GM12878 (cell line): ENCODE results near the gene G3BP1. TPM values are rescaled to one million over a fixed set of nuclear protein-coding genes. Genes with fewer than 3 reads are reported as not detected.

Experiments used
- CREM ChIP-seq: IDR thresholded peaks from 2 replicates; pipeline ENCODE4 v1.6.1; 2014; ENCODE audit warnings: antibody characterized with exemption, low read depth
- ETV6 ChIP-seq, 2 experiments: fragments of 450-650 bp in 1 of 2; IDR thresholded peaks in 1 of 2; conservative IDR thresholded peaks in 1 of 2; 2 replicates each; pipeline ENCODE4 v1.6.1; 2014; ENCODE audit warnings: antibody characterized with exemption in 1 of 2, borderline replicate concordance in 1 of 2, low read depth in 1 of 2, mild to moderate bottlenecking in 1 of 2, moderate library complexity in 1 of 2
- GABPA ChIP-seq: IDR thresholded peaks from 2 replicates; pipeline ENCODE4 v1.6.1; 2014; ENCODE audit warnings: antibody characterized with exemption, low read depth, mild to moderate bottlenecking, inconsistent platforms
- HDAC6 ChIP-seq: fragments of 200-600 bp; sonication (generic); IDR thresholded peaks from one replicate; pipeline ENCODE4 v1.8.0; 2017; ENCODE audit warnings: antibody characterized with exemption; ENCODE audit not compliant: unreplicated experiment
- HDGF ChIP-seq: fragments of 450-650 bp; IDR thresholded peaks from 2 replicates; pipeline ENCODE4 v1.6.1; 2016; ENCODE audit warnings: antibody characterized with exemption
- IKZF2 ChIP-seq, 2 experiments: fragments of 450-650 bp; IDR thresholded peaks; 2 replicates each; pipeline ENCODE4 v1.6.1; 2017; ENCODE audit warnings: mild to moderate bottlenecking in 2 of 2, moderate library complexity in 2 of 2
- IRF4 ChIP-seq: IDR thresholded peaks from 2 replicates; pipeline ENCODE4 v1.6.1; 2011; ENCODE audit warnings: low read depth, low read length
- KLF5 ChIP-seq: fragments of 450-650 bp; IDR thresholded peaks from 2 replicates; pipeline ENCODE4 v1.6.1; 2014; ENCODE audit warnings: mild to moderate bottlenecking; ENCODE audit not compliant: partially characterized antibody
- MTA2 ChIP-seq: fragments of 450-650 bp; IDR thresholded peaks from 2 replicates; pipeline ENCODE4 v1.6.1; 2016; ENCODE audit warnings: low read depth, mild to moderate bottlenecking, moderate library complexity
- NR2C1 ChIP-seq: fragments of 450-650 bp; IDR thresholded peaks from 2 replicates; pipeline ENCODE4 v1.6.1; 2017; ENCODE audit warnings: antibody characterized with exemption, mild to moderate bottlenecking, moderate library complexity
- PML ChIP-seq: IDR thresholded peaks from 2 replicates; pipeline ENCODE4 v1.6.1; 2012; ENCODE audit warnings: low read length, inconsistent platforms
- RELA ChIP-seq: fragments of 450-650 bp; IDR thresholded peaks from 2 replicates; pipeline ENCODE4 v1.8.0; 2014; ENCODE audit warnings: borderline replicate concordance; ENCODE audit not compliant: partially characterized antibody
- SUZ12 ChIP-seq: fragments of 200-600 bp; sonication (generic); IDR thresholded peaks from one replicate; pipeline ENCODE4 v1.6.1; 2018; ENCODE audit warnings: antibody characterized with exemption, mild to moderate bottlenecking; ENCODE audit not compliant: unreplicated experiment
- TAF1 ChIP-seq: IDR thresholded peaks from 2 replicates; pipeline ENCODE4 v1.6.1; 2011; ENCODE audit warnings: mild to moderate bottlenecking, low read depth, low read length, borderline replicate concordance
- TCF7 ChIP-seq: IDR thresholded peaks from 2 replicates; pipeline ENCODE4 v1.6.1; 2014; ENCODE audit warnings: antibody characterized with exemption, borderline replicate concordance
- ZZZ3 ChIP-seq: IDR thresholded peaks from 2 replicates; pipeline ENCODE4 v1.6.1; 2011; ENCODE audit warnings: low read depth; ENCODE audit not compliant: control insufficient read depth, insufficient read length
- polyA plus RNA-seq, 11 experiments: library from polyadenylated mRNA; depleted of rRNA in 4 of 11; unstranded in 6 of 11; stranded (reverse) in 5 of 11; fragments of >200 nt; fragmentation: Nextera tagmentation in 4 of 11; fragmentation: Illumina TruSeq in 1 of 11; extraction: Ambion mirVana in 4 of 11; extraction: Trizol in 1 of 11; gene quantifications; 1 replicate in 1 of 11; 2 replicates in 10 of 11; pipeline versions ENCODE4 v1.2.1 to v1.2.3, GENCODE V29; 2011 to 2016; ENCODE audit warnings: inconsistent platforms in 2 of 11, missing spikeins in 2 of 11, low read depth in 1 of 11
- total RNA-seq, 4 experiments: library from RNA; depleted of rRNA in 3 of 4; stranded (reverse); fragments of >200 nt in 3 of 4; fragmentation: Illumina TruSeq in 1 of 4; extraction: Trizol in 1 of 4; gene quantifications; 2 replicates each; pipeline versions ENCODE4 v1.2.1 to v1.2.3, GENCODE V29; 2013 to 2021
- TF ChIP-seq, protein P1 (sequence below): fragments of 450-650 bp; IDR thresholded peaks from 2 replicates; pipeline ENCODE4 v1.6.1; 2016; ENCODE audit warnings: mild to moderate bottlenecking
- TF ChIP-seq, protein P2 (sequence below): IDR thresholded peaks from 2 replicates; pipeline ENCODE4 v1.6.1; 2011; ENCODE audit warnings: low read depth, mild to moderate bottlenecking, low read length, moderate library complexity, borderline replicate concordance; ENCODE audit errors: extremely low read depth
- TF ChIP-seq, protein P3 (sequence below): fragments of 450-650 bp; IDR thresholded peaks from 2 replicates; pipeline ENCODE4 v1.6.1; 2017; ENCODE audit warnings: borderline replicate concordance
- TF ChIP-seq, protein P4 (sequence below): fragments of 450-650 bp; IDR thresholded peaks from 2 replicates; pipeline ENCODE4 v1.6.1; 2017; ENCODE audit warnings: low read depth, mild to moderate bottlenecking, moderate library complexity
- TF ChIP-seq, protein P5 (sequence below): fragments of 450-650 bp; IDR thresholded peaks from 2 replicates; pipeline ENCODE4 v1.6.1; 2017; ENCODE audit warnings: mild to moderate bottlenecking, moderate library complexity

The G3BP1 gene
- total and polyA plus RNA-seq, 10 of the 15 experiments (the other 5 are each of a cell fraction or from before 2014, with no cell fraction given): 49.7 to 438 (median 148) TPM

DNA sequence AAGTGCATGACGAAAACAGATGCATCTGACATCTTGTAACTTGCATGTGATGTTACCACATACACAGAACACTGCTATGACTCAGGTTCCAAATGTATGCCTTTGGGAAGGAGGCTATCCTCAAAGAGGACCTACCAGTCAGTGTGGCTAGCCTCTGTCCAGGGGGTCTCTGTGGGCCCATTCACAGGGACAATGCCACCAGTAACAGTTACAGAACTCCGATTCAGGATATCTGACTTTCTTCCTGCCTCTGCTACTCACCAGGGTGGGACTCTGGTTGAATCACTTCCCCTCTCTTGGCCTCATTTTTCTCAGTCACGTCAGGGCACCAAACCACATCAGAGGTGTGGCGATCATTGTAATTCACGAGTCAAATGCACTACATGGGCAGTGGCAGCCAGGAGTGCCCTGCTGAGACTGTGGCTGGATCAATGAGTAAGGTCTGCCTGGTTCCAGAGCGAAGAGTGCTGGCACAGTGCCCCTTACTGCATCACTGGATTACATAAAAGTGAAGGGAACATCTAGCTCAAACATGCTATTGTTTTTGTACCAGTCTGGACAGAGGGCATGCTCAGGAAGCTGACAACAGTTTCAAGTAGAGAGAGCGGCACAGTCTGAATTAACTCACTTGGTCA, 26.6 kb upstream of the G3BP1 start (continued):
- TF ChIP-seq KLF5: no peak
- TF ChIP-seq, protein P1, sequence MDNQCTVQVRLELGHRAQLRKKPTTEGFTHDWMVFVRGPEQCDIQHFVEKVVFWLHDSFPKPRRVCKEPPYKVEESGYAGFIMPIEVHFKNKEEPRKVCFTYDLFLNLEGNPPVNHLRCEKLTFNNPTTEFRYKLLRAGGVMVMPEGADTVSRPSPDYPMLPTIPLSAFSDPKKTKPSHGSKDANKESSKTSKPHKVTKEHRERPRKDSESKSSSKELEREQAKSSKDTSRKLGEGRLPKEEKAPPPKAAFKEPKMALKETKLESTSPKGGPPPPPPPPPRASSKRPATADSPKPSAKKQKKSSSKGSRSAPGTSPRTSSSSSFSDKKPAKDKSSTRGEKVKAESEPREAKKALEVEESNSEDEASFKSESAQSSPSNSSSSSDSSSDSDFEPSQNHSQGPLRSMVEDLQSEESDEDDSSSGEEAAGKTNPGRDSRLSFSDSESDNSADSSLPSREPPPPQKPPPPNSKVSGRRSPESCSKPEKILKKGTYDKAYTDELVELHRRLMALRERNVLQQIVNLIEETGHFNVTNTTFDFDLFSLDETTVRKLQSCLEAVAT: peak; percentile 25; the same call in 1 of the 2 replicates
- TF ChIP-seq, protein P2, sequence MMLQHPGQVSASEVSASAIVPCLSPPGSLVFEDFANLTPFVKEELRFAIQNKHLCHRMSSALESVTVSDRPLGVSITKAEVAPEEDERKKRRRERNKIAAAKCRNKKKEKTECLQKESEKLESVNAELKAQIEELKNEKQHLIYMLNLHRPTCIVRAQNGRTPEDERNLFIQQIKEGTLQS: no peak
- TF ChIP-seq, protein P3, sequence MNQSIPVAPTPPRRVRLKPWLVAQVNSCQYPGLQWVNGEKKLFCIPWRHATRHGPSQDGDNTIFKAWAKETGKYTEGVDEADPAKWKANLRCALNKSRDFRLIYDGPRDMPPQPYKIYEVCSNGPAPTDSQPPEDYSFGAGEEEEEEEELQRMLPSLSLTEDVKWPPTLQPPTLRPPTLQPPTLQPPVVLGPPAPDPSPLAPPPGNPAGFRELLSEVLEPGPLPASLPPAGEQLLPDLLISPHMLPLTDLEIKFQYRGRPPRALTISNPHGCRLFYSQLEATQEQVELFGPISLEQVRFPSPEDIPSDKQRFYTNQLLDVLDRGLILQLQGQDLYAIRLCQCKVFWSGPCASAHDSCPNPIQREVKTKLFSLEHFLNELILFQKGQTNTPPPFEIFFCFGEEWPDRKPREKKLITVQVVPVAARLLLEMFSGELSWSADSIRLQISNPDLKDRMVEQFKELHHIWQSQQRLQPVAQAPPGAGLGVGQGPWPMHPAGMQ: no peak
- TF ChIP-seq PML: no peak
- no peak for TF ChIP-seq NR2C1
- TF ChIP-seq TCF7: peak; percentile 95
- TF ChIP-seq IRF4: peak; percentile 65; the same call in 1 of the 2 replicates
- TF ChIP-seq HDGF: no peak
- TF ChIP-seq, protein P4, sequence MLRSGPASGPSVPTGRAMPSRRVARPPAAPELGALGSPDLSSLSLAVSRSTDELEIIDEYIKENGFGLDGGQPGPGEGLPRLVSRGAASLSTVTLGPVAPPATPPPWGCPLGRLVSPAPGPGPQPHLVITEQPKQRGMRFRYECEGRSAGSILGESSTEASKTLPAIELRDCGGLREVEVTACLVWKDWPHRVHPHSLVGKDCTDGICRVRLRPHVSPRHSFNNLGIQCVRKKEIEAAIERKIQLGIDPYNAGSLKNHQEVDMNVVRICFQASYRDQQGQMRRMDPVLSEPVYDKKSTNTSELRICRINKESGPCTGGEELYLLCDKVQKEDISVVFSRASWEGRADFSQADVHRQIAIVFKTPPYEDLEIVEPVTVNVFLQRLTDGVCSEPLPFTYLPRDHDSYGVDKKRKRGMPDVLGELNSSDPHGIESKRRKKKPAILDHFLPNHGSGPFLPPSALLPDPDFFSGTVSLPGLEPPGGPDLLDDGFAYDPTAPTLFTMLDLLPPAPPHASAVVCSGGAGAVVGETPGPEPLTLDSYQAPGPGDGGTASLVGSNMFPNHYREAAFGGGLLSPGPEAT: peak; percentile 41; the same call in 1 of the 2 replicates
- no peak for TF ChIP-seq GABPA
- TF ChIP-seq TAF1: no peak
- TF ChIP-seq MTA2: peak; percentile 55
- no peak for TF ChIP-seq ZZZ3
- TF ChIP-seq CREM: peak; percentile 60
- TF ChIP-seq HDAC6: no peak
- no peak for TF ChIP-seq RELA
- no peak for TF ChIP-seq ETV6 (conservative IDR thresholded peaks at IDR 0.05 in 1 of 2, IDR thresholded peaks at IDR 0.05 in 1 of 2; ENCODE audit: borderline replicate concordance in 1 of 2, low read depth in 1 of 2)
- peak; percentile 68 to 77; a peak in 2 of 4 replicates for TF ChIP-seq IKZF2 (IDR thresholded peaks at IDR 0.05)
- no peak for TF ChIP-seq SUZ12
- TF ChIP-seq, protein P5, sequence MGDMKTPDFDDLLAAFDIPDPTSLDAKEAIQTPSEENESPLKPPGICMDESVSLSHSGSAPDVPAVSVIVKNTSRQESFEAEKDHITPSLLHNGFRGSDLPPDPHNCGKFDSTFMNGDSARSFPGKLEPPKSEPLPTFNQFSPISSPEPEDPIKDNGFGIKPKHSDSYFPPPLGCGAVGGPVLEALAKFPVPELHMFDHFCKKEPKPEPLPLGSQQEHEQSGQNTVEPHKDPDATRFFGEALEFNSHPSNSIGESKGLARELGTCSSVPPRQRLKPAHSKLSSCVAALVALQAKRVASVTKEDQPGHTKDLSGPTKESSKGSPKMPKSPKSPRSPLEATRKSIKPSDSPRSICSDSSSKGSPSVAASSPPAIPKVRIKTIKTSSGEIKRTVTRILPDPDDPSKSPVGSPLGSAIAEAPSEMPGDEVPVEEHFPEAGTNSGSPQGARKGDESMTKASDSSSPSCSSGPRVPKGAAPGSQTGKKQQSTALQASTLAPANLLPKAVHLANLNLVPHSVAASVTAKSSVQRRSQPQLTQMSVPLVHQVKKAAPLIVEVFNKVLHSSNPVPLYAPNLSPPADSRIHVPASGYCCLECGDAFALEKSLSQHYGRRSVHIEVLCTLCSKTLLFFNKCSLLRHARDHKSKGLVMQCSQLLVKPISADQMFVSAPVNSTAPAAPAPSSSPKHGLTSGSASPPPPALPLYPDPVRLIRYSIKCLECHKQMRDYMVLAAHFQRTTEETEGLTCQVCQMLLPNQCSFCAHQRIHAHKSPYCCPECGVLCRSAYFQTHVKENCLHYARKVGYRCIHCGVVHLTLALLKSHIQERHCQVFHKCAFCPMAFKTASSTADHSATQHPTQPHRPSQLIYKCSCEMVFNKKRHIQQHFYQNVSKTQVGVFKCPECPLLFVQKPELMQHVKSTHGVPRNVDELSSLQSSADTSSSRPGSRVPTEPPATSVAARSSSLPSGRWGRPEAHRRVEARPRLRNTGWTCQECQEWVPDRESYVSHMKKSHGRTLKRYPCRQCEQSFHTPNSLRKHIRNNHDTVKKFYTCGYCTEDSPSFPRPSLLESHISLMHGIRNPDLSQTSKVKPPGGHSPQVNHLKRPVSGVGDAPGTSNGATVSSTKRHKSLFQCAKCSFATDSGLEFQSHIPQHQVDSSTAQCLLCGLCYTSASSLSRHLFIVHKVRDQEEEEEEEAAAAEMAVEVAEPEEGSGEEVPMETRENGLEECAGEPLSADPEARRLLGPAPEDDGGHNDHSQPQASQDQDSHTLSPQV: 0 out of 2 replicates have a peak, but pooled peaks have one; percentile 3
